GM21576 (cell line): ENCODE data around the gene RNF150.
"Not testable (repeated sequence)": the region's sequence is repeated elsewhere in the genome, so short reads cannot be mapped to it uniquely, and the experiment has no call there.

Experiments
- ATAC-seq: cut with Tn5 transposase; IDR thresholded peaks from one replicate; pipeline ENCODE4 v1.9.1; 2021; ENCODE audit warnings: mild to moderate bottlenecking, moderate library complexity; ENCODE audit not compliant: unreplicated experiment

RNF150 gene

DNA sequence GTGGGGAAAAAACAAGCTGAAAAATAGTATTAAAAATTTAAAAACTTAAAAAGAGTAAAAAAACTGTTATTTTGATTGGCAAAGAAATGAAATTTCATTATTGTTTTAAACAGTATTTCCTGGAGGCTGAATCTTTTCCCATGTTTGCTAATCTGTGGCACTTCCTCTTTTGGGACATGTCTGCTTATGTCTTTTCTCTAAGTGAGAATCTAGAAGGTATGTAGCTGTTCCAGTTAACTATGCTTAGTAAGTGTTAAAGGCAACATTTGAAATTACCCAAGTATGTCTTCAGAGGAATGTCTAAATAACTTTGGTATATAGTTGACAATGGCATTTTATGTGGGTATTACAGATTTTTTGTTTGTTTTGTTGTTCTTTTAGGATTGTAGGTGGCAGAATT lies 295.5 kb downstream of the RNF150 start:
- no peak for ATAC-seq

GRCh38 chr4:140834839-140835495 lies 298.3 kb downstream of the RNF150 start:
- no peak for ATAC-seq

GRCh38 chr4:140833280-140833679 lies 300.0 kb downstream of the RNF150 start:
- ATAC-seq: no peak

- peak; percentile 92 for ATAC-seq
Observed at GRCh38 chr4:140829825-140830224, 303.4 kb downstream of the RNF150 start.

GRCh38 chr4:140826701-140827027 lies 306.6 kb downstream of the RNF150 start:
- peak; percentile 54 for ATAC-seq

DNA sequence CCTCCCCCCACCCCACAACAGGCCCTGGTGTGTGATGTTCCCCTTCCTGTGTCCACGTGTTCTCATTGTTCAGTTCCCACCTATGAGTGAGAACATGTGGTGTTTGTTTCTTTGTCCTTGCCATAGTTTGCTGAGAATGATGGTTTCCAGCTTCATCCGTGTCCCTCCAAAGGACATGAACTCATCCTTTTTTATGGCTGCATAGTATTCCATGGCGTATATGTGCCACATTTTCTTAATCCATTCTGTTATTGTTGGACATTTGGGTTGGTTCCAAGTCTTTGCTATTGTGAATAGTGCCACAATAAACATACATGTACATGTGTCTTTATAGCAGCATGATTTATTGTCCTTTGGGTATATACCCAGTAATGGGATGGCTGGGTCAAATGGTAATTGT lies 312.7 kb downstream of the RNF150 start:
- not testable (repeated sequence) for ATAC-seq

DNA sequence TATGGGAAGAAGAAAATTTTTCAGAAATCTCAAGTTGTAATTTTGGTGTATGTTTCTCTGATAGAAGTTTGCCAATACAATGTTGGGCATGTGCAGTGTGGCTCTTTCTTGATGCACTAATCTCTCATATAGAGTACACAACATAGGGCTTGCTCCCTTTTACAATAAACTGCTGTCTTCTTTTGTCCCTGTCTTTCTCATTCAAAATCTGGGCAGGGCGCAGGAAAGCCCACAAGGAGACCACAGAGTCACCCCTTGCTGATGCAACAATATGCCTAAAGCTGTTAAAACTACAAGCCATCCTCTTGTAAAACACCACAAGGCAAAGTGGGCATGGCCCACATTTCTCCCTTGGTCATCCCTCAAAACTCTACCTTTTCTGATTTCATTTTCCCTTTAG lies 313.7 kb downstream of the RNF150 start:
- no peak for ATAC-seq

GRCh38 chr4:140818433-140818832 lies 314.8 kb downstream of the RNF150 start:
- ATAC-seq: no peak

GRCh38 chr4:140816806-140817510 lies 316.3 kb downstream of the RNF150 start:
- no peak for ATAC-seq

GRCh38 chr4:140813804-140814203 lies 319.5 kb downstream of the RNF150 start:
- ATAC-seq: no peak

GRCh38 chr4:140812916-140813315 lies 320.4 kb downstream of the RNF150 start:
- no peak for ATAC-seq

GRCh38 chr4:140811429-140811828 lies 321.8 kb downstream of the RNF150 start:
- no peak for ATAC-seq

DNA sequence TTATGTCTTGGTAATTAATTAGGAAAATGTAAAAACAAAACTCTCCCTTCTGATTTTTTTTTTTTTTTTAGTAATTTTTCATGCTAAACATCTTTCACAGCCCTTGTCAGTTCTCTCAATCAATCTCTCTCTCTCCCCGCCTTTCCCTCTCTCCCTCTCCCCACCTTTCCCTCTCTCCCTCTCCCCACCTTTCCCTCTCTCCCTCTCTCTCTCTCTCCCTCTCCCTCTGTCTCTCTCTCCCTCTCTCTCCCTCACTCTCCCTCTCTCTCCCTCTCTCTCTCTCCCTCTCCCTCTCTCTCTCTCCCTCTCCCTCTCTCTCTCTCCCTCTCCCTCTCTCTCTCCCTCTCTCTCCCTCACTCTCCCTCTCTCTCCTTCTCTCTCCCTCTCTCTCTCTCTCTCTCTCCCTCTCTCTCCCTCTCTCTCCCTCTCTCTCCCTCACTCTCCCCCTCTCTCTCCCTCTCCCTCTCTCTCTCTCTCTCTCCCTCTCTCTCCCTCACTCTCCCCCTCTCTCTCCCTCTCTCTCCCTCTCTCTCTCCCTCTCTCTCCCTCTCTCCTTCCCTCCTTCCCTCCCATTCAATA lies 322.6 kb downstream of the RNF150 start:
- ATAC-seq: not testable (repeated sequence)
